Liver (tissue), 9 donors: ENCODE data around the gene TMCC2. TPM values are rescaled to one million over a fixed set of nuclear protein-coding genes. Genes with fewer than 3 reads are reported as not detected.

Source experiments
- DNase-seq: peaks from one replicate; pipeline ENCODE4 v3.0.0-alpha.2; 2017; ENCODE audit warnings: low spot score
- H3K27ac ChIP-seq, 2 donors: one replicate each; pipeline ENCODE4 v1.7.0; 2013; ENCODE audit warnings: inconsistent platforms in 2 of 2, low read length in 2 of 2, control low read depth in 1 of 2, low read depth in 1 of 2, mild to moderate bottlenecking in 1 of 2
- H3K27me3 ChIP-seq, 4 donors: one replicate each; pipeline versions ENCODE4 v1.6.1 to v1.7.0; 2013; ENCODE audit warnings: low read length in 3 of 4, inconsistent platforms in 1 of 4, mild to moderate bottlenecking in 1 of 4, moderate library complexity in 1 of 4; ENCODE audit not compliant: control insufficient read depth in 4 of 4, insufficient read depth in 4 of 4
- H3K36me3 ChIP-seq, 4 donors: one replicate each; pipeline versions ENCODE4 v1.6.1 to v1.7.0; 2013; ENCODE audit warnings: low read length in 3 of 4, mild to moderate bottlenecking in 3 of 4, low read depth in 1 of 4, moderate library complexity in 1 of 4; ENCODE audit not compliant: control insufficient read depth in 4 of 4, insufficient read depth in 3 of 4
- H3K4me1 ChIP-seq, 4 donors: one replicate each; pipeline versions ENCODE4 v1.6.1 to v1.7.0; 2013; ENCODE audit warnings: low read length in 3 of 4, mild to moderate bottlenecking in 3 of 4, moderate library complexity in 1 of 4; ENCODE audit not compliant: control insufficient read depth in 4 of 4, insufficient read depth in 4 of 4
- H3K4me3 ChIP-seq, 3 donors: one replicate each; pipeline versions ENCODE4 v1.6.1 to v1.7.0; 2013; ENCODE audit warnings: low read length in 3 of 3, control low read depth in 1 of 3, low read depth in 1 of 3, mild to moderate bottlenecking in 1 of 3
- H3K9ac ChIP-seq, 2 donors: one replicate each; pipeline ENCODE4 v1.7.0; 2013; ENCODE audit warnings: low read length in 2 of 2, mild to moderate bottlenecking in 2 of 2, moderate library complexity in 2 of 2, control low read depth in 1 of 2, low read depth in 1 of 2
- H3K9me3 ChIP-seq, 4 donors: one replicate each; pipeline versions ENCODE4 v1.6.1 to v1.7.0; 2013; ENCODE audit warnings: low read length in 3 of 4; ENCODE audit not compliant: control insufficient read depth in 4 of 4
- ATF3 ChIP-seq: IDR thresholded peaks from 2 replicates; pipeline ENCODE4 v1.6.1; 2016; ENCODE audit warnings: antibody characterized with exemption
- EGR1 ChIP-seq, 2 donors: IDR thresholded peaks; 2 replicates each; pipeline ENCODE4 v1.6.1; 2016 to 2018; ENCODE audit warnings: antibody characterized with exemption in 2 of 2, low read depth in 2 of 2
- FOXA1 ChIP-seq: IDR thresholded peaks from 2 replicates; pipeline ENCODE4 v1.6.1; 2016; ENCODE audit warnings: antibody characterized with exemption
- FOXA2 ChIP-seq: IDR thresholded peaks from 2 replicates; pipeline ENCODE4 v1.6.1; 2016; ENCODE audit warnings: antibody characterized with exemption
- GABPA ChIP-seq, 2 donors: IDR thresholded peaks in 1 of 2; conservative IDR thresholded peaks in 1 of 2; 2 replicates each; pipeline ENCODE4 v1.6.1; 2016; ENCODE audit warnings: antibody characterized with exemption in 2 of 2, mild to moderate bottlenecking in 1 of 2, moderate library complexity in 1 of 2
- HNF4A ChIP-seq, 2 donors: conservative IDR thresholded peaks; 2 replicates each; pipeline ENCODE4 v1.6.1; 2016; ENCODE audit warnings: antibody characterized with exemption in 2 of 2, mild to moderate bottlenecking in 2 of 2
- HNF4G ChIP-seq: IDR thresholded peaks from 2 replicates; pipeline ENCODE4 v1.6.1; 2016; ENCODE audit warnings: antibody characterized with exemption
- JUND ChIP-seq, 2 donors: IDR thresholded peaks; 2 replicates each; pipeline ENCODE4 v1.6.1; 2016; ENCODE audit warnings: antibody characterized with exemption in 2 of 2
- NR2F2 ChIP-seq: IDR thresholded peaks from 2 replicates; pipeline ENCODE4 v1.6.1; 2016; ENCODE audit warnings: antibody characterized with exemption
- RAD21 ChIP-seq, 2 donors: IDR thresholded peaks; 2 replicates each; pipeline ENCODE4 v1.6.1; 2016; ENCODE audit warnings: antibody characterized with exemption in 2 of 2, mild to moderate bottlenecking in 2 of 2
- RXRA ChIP-seq, 2 donors: IDR thresholded peaks; 2 replicates each; pipeline ENCODE4 v1.6.1; 2017 to 2018; ENCODE audit warnings: antibody characterized with exemption in 2 of 2, mild to moderate bottlenecking in 1 of 2
- SP1 ChIP-seq: IDR thresholded peaks from 2 replicates; pipeline ENCODE4 v1.6.1; 2018; ENCODE audit warnings: antibody characterized with exemption, mild to moderate bottlenecking
- TAF1 ChIP-seq: conservative IDR thresholded peaks from 2 replicates; pipeline ENCODE4 v1.6.1; 2016; ENCODE audit warnings: antibody characterized with exemption, mild to moderate bottlenecking
- YY1 ChIP-seq: IDR thresholded peaks from 2 replicates; pipeline ENCODE4 v1.6.1; 2016; ENCODE audit warnings: antibody characterized with exemption, mild to moderate bottlenecking
- WGBS: extraction: QIAGEN DNeasy Blood & Tissue Kit; methylation state at CpG from one replicate; pipeline ENCODE4 v1.1.7; 2013; 5-methylcytosine and 5-hydroxymethylcytosine counted together
- polyA plus RNA-seq, 2 donors: library from polyadenylated mRNA; stranded (reverse) in 1 of 2; unstranded in 1 of 2; fragments of 200-250 nt in 1 of 2; fragments of >200 nt in 1 of 2; fragmentation: Nextera tagmentation in 1 of 2; extraction: Ambion mirVana in 1 of 2; gene quantifications; one replicate each; pipeline versions ENCODE4 v1.2.1 to v1.2.3, GENCODE V29; 2013 to 2015
- total RNA-seq, 2 donors: library from RNA; depleted of rRNA; stranded (reverse); fragments of >200 nt; gene quantifications; one replicate each; pipeline ENCODE4 v1.2.3, GENCODE V29; 2014
- TF ChIP-seq, protein P1 (sequence below): fragments of 150-350 bp; IDR thresholded peaks from 2 replicates; pipeline ENCODE4 v1.5.1; 2017; ENCODE audit warnings: improper control_type of control experiment, low read depth, low read length; ENCODE audit not compliant: missing input control
- TF ChIP-seq, protein P2 (sequence below): IDR thresholded peaks from 2 replicates; pipeline ENCODE4 v1.6.1; 2016; ENCODE audit warnings: antibody characterized with exemption
- TF ChIP-seq, protein P3 (sequence below): IDR thresholded peaks from 2 replicates; pipeline ENCODE4 v1.6.1; 2016; ENCODE audit warnings: antibody characterized with exemption
- TF ChIP-seq, protein P4 (sequence below): IDR thresholded peaks from 2 replicates; pipeline ENCODE4 v1.6.1; 2016; ENCODE audit warnings: antibody characterized with exemption, mild to moderate bottlenecking
- donor health status: healthy.
- donor health status: healthy.
- donor health status: healthy.
- donor health status: healthy.
- donor health status: healthy.

Gene TMCC2
- total and polyA plus RNA-seq, 4 donors = 0.06 to 452 (median 0.21) TPM

DNA sequence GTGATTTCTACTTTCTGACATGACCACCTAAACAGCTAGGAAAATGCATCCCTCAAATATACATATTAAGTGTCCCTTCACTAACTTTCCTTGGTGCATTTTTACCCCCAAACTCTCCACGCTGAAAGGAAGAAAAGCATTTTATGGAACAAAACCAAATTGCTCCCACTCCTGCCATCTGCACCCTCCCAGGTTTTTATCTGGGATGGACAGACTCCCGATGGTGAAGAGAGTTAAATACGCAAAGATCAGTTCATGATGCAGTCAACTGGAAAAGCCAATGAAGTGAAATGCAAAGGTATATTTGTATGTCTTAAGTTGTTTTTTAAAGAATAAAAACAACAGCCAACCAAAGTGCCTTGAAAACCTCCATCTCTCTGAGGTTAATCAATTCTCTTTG is 18.9 kb upstream of the TMCC2 start:
- H3K9me3 ChIP-seq = no peaks in the 10 kb centered on the region
- no peak overlapping the region for H3K27ac ChIP-seq
- DNase-seq = no peak
- no peaks in the 10 kb centered on the region for H3K36me3 ChIP-seq
- H3K27me3 ChIP-seq = no peaks in the 10 kb centered on the region
- TF ChIP-seq, protein P1, sequence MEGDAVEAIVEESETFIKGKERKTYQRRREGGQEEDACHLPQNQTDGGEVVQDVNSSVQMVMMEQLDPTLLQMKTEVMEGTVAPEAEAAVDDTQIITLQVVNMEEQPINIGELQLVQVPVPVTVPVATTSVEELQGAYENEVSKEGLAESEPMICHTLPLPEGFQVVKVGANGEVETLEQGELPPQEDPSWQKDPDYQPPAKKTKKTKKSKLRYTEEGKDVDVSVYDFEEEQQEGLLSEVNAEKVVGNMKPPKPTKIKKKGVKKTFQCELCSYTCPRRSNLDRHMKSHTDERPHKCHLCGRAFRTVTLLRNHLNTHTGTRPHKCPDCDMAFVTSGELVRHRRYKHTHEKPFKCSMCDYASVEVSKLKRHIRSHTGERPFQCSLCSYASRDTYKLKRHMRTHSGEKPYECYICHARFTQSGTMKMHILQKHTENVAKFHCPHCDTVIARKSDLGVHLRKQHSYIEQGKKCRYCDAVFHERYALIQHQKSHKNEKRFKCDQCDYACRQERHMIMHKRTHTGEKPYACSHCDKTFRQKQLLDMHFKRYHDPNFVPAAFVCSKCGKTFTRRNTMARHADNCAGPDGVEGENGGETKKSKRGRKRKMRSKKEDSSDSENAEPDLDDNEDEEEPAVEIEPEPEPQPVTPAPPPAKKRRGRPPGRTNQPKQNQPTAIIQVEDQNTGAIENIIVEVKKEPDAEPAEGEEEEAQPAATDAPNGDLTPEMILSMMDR = no peak
- TF ChIP-seq FOXA2 = no peak
- TF ChIP-seq, protein P2, sequence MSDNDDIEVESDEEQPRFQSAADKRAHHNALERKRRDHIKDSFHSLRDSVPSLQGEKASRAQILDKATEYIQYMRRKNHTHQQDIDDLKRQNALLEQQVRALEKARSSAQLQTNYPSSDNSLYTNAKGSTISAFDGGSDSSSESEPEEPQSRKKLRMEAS = no peak
- TF ChIP-seq, protein P3, sequence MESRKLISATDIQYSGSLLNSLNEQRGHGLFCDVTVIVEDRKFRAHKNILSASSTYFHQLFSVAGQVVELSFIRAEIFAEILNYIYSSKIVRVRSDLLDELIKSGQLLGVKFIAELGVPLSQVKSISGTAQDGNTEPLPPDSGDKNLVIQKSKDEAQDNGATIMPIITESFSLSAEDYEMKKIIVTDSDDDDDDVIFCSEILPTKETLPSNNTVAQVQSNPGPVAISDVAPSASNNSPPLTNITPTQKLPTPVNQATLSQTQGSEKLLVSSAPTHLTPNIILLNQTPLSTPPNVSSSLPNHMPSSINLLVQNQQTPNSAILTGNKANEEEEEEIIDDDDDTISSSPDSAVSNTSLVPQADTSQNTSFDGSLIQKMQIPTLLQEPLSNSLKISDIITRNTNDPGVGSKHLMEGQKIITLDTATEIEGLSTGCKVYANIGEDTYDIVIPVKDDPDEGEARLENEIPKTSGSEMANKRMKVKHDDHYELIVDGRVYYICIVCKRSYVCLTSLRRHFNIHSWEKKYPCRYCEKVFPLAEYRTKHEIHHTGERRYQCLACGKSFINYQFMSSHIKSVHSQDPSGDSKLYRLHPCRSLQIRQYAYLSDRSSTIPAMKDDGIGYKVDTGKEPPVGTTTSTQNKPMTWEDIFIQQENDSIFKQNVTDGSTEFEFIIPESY = no peak
- TF ChIP-seq FOXA1 = no peak
- TF ChIP-seq TAF1 = no peak
- no peak for TF ChIP-seq NR2F2
- TF ChIP-seq ATF3 = no peak
- TF ChIP-seq JUND (IDR thresholded peaks at IDR 0.05) = no peak
- TF ChIP-seq RXRA (IDR thresholded peaks at IDR 0.05) = no peak
- TF ChIP-seq HNF4A (conservative IDR thresholded peaks at IDR 0.05) = no peak
- TF ChIP-seq HNF4G = no peak
- TF ChIP-seq, protein P4, sequence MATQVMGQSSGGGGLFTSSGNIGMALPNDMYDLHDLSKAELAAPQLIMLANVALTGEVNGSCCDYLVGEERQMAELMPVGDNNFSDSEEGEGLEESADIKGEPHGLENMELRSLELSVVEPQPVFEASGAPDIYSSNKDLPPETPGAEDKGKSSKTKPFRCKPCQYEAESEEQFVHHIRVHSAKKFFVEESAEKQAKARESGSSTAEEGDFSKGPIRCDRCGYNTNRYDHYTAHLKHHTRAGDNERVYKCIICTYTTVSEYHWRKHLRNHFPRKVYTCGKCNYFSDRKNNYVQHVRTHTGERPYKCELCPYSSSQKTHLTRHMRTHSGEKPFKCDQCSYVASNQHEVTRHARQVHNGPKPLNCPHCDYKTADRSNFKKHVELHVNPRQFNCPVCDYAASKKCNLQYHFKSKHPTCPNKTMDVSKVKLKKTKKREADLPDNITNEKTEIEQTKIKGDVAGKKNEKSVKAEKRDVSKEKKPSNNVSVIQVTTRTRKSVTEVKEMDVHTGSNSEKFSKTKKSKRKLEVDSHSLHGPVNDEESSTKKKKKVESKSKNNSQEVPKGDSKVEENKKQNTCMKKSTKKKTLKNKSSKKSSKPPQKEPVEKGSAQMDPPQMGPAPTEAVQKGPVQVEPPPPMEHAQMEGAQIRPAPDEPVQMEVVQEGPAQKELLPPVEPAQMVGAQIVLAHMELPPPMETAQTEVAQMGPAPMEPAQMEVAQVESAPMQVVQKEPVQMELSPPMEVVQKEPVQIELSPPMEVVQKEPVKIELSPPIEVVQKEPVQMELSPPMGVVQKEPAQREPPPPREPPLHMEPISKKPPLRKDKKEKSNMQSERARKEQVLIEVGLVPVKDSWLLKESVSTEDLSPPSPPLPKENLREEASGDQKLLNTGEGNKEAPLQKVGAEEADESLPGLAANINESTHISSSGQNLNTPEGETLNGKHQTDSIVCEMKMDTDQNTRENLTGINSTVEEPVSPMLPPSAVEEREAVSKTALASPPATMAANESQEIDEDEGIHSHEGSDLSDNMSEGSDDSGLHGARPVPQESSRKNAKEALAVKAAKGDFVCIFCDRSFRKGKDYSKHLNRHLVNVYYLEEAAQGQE = no peak
- TF ChIP-seq SP1 = no peak
- TF ChIP-seq YY1 = no peak
- TF ChIP-seq EGR1 (IDR thresholded peaks at IDR 0.05; ENCODE audit: low read depth in 2 of 2) = no peak
- TF ChIP-seq GABPA (IDR thresholded peaks at IDR 0.05 in 1 of 2, conservative IDR thresholded peaks at IDR 0.05 in 1 of 2) = no peak
- TF ChIP-seq RAD21 (IDR thresholded peaks at IDR 0.05) = no peak
- peaks cover 3 to 12% (median 5%) of the 10 kb centered on the region in 4 donors for H3K4me1 ChIP-seq
- H3K4me3 ChIP-seq = no peak overlapping the region
- 92% methylated on average over 3 of the region's 3 CpGs for WGBS
- no peak overlapping the region for H3K9ac ChIP-seq
